NB4 (cell line): ENCODE data around the gene COMMD1.

Experiments used
- CTCF ChIP-seq: IDR thresholded peaks from one replicate; pipeline ENCODE4 v1.5.1; 2012; ENCODE audit warnings: low read depth, low read length
- POLR2A ChIP-seq: IDR thresholded peaks from 2 replicates; pipeline ENCODE4 v1.6.1; 2011; ENCODE audit warnings: mild to moderate bottlenecking; ENCODE audit not compliant: insufficient read length; ENCODE audit errors: extremely low read depth

GRCh38 chr2:62116983-62117382 is 211.5 kb downstream of the COMMD1 start:
- TF ChIP-seq CTCF (no peak), POLR2A (no peak)
